GM11168 (cell line): ENCODE measurements around the gene C7orf57.
"Not testable (repeated sequence)": the region's sequence is repeated elsewhere in the genome, so short reads cannot be mapped to it uniquely, and the experiment has no call there.

Experiments used
- in situ Hi-C: fragments of 300-500 bp; cut with MboI; formaldehyde crosslinking; loops from one replicate; pipeline ENCODE4 v1.12.0; 2022; ENCODE audit warnings: low sequenced_read_pairs; ENCODE audit not compliant: unreplicated experiment

The C7orf57 gene

GRCh38 chr7:48035301-48035966 lies at the start of gene C7orf57:
Gene C7orf57 (plus strand): TSS chr7:48035543. CDS start chr7:48036309, 766 bp downstream.
- in situ Hi-C loops, result no loop called here

DNA sequence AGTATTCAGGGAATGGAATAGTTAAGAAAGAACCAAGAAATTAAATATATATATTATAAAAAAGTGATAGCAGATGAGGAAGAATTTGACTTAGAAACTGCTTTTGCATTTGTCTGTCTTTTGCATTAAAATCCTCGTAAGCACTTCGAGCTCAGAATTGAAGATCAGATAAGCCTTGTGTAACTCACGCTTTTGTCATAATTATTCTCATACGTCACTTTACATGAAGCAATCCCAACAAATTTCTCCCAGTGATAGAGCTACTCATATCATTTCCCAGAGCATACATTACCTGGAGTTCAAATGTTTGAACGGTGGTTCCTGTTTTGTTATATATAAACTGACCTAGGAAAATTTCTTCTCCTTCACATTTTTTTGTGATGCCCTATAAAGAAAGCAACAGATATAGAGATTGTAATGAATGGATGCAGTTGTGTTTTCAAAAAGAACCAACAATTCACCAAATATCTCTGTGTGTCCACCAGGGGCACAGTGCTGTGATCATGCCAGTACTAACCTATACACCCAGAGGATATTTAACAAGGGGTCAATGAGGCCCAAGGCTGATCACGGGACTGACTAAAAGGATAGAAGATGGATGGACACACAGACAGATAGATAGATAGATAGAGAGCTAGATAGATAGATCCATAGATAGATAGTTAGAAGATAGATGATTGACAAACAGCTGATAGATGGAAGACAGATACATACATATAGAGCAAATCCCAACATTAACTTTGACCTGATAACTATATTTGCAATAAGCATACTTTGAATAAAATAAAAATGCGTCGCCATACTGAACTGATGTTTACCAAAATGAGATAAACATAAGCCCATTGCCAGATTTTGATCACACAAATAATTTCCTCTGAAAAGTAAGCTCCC lies 46.6 kb upstream of the C7orf57 start:
- in situ Hi-C loops, result loop anchor here (10.0 kb wide), 1 partner anchor 106 kb away; no protein-coding TSS in a partner anchor

DNA sequence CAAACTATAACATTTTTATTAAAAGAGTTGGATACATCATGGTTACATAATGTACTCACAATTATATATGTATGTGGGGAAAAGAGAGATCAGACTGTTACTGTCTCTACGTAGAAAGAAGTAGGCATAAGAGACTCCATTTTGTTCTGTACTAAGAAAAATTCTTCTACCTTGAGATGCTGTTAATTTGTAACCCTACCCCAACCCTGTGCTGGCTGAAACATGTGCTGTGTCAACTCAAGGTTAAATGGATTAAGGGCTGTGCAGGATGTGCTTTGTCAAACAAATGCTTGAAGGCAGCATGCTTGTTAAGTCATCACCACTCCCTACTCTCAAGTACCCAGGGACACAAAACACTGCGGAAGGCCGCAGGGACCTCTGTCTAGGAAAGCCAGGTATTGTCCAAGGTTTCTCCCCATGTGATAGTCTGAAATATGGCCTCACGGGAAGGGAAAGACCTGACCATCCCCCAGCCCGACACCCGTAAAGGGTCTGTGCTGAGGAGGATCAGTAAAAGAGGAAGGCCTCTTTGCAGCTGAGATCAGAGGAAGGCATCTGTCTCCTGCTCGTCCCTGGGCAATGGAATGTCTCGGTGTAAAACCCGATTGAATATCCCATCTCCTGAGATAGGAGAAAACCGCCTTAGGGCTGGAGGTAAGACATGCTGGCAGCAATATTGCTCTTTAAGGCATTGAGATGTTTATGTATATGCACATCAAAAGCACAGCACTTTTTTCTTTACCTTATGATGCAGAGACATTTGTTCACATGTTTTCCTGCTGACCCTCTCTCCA lies 45.5 kb upstream of the C7orf57 start:
- in situ Hi-C loops, result loop anchor here (10.0 kb wide), 1 partner anchor 105 kb away; no protein-coding TSS in a partner anchor

- in situ Hi-C loops, result no loop called here
These were observed 44.8 kb upstream of the C7orf57 start for GRCh38 chr7:47990592-47990991.

GRCh38 chr7:47991270-47991669 lies 44.1 kb upstream of the C7orf57 start:
- in situ Hi-C loops, result no loop called here

- in situ Hi-C loops, result no loop called here
These were observed 43.5 kb upstream of the C7orf57 start for GRCh38 chr7:47991741-47992311.

DNA sequence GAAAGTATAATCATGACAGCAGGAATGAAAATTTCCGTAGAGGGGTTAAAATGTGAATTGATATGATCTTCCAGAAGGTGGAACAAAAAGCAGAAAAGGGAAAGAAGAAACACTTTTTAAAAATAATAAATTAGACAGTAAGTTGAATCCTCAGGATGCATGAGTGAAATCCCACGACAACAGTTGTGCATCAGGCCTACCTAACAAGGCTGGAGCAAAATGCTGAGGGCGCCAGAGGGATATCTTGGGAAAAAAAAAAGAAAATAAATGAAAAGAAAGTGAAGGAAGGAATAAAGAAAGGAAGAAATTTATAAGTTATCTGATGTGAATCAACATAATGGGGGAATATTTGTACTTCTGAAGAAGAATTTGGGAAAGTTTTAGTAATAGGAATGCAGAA lies 42.9 kb upstream of the C7orf57 start:
- in situ Hi-C loops, result no loop called here

DNA sequence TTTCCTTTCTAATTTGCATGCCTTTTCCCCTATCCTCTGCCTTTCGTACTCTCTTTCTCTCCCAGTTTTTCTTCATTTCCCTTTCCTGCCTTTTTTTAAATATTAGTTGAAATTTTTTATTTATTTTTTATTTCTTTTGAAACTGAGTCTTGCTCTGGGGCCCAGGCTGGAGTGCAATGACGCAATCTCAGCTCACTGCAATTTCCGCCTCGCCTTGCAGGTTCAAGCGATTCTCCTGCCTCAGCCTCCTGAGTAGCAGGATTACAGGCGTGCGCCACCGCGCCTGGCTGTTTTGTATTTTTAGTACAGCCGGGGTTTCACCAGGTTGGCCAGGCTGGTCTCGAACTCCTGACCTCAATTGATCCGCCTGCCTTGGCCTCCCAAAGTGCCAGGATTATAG lies 35.9 kb upstream of the C7orf57 start:
- in situ Hi-C loops, result no loop called here

- in situ Hi-C loops, result not testable (repeated sequence)
These were observed 35.2 kb upstream of the C7orf57 start for GRCh38 chr7:48000164-48000563.

DNA sequence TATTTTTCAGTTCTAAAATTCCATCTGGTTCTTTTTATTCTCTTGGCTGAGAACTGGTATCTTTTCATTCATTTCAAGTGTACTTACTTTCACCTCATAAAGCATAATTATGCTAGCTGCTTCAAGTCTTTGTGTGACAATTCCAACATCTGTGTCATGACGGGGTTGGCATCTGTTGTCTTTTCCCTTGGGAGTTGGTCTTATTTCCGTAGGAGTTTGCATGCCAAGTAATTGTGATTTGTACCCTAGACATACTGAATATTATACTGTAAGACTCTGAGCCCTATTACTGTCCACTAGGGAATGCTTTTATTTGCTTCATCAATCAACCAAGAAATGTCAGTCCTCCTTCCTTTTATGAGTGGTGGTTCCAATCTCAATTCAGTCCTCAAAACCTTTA lies 31.3 kb upstream of the C7orf57 start:
- in situ Hi-C loops, result no loop called here

GRCh38 chr7:48004638-48005037 lies 30.7 kb upstream of the C7orf57 start:
- in situ Hi-C loops, result no loop called here

GRCh38 chr7:48006866-48007265 lies 28.5 kb upstream of the C7orf57 start:
- in situ Hi-C loops, result no loop called here

DNA sequence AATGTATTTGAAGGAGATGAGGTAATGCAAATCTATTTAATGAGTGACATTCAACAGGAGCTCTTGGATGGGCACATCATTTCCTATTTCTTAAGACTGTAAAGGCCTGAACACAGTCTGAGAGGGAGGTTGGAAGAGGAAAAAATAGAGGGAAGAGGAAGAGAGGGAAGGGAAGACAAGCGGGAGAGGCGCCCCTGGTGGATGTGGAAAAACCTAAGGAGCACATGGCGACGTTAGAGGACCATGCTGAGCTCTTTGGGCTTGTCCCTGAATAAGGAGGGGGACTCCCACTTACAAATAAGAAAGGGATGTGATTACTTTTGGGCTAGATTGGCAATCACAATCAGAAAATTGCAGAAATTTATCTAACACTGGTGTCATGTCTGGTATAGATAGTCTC lies 26.1 kb upstream of the C7orf57 start:
- in situ Hi-C loops, result no loop called here

DNA sequence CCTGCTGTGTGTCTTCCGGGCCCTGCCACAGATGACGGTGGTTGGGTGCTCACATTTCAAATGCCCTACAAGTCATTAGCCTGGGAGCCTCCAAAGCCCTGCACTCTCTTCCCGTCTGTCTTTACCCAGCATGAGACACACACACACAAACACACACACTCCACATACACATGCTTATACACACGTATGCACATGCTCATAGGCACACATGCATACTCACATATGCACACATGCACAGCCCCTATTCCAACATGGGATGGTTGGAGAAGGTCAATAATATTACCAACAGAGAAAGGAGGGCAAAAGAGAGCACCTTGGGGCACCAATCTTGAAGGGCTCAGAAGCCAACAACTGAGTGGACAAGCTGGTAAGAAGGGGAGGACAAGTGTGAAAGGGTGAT lies 25.4 kb upstream of the C7orf57 start:
- in situ Hi-C loops, result no loop called here

DNA sequence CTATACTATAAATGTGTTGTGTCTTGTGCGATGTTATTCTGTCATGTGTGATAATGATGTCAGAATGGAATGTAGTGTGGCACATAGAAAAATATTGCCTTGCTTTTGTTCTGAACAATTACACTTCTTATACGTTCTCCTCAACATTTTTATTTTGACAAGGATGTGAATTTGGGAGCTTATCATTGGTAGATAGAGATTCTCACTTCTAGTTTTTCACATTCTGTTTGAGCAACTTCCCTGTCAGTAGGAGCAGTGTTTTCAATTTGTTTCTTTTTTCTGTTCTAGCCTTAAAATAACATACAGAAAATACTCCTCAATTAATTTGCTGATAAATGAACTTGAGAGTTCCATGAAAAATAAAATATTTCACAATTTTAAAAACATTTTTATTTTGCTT lies 24.0 kb upstream of the C7orf57 start:
- in situ Hi-C loops, result no loop called here

GRCh38 chr7:48011951-48012350 lies 23.4 kb upstream of the C7orf57 start:
- in situ Hi-C loops, result no loop called here

GRCh38 chr7:48016641-48017040 lies 18.7 kb upstream of the C7orf57 start:
- in situ Hi-C loops, result no loop called here

GRCh38 chr7:48017674-48018073 lies 17.7 kb upstream of the C7orf57 start:
- in situ Hi-C loops, result no loop called here

DNA sequence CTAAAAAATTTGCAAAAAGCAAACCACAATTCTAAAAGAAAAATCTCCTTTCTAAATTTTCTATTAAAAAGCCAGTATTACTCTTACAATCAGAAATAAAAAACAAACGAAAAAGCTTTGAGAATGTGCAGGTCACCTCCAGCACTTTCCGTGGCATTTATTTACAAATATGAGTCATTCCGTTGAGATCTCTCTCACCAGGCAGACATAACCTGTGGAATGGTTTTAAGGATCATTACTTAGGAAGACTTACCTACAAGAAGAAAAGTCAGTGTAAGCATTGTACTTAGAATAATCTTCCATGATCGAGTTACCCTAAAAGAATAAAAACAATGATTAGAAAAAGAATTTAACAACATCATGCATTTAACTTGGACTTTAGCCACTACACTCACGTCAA lies 9.7 kb upstream of the C7orf57 start:
- in situ Hi-C loops, result no loop called here

DNA sequence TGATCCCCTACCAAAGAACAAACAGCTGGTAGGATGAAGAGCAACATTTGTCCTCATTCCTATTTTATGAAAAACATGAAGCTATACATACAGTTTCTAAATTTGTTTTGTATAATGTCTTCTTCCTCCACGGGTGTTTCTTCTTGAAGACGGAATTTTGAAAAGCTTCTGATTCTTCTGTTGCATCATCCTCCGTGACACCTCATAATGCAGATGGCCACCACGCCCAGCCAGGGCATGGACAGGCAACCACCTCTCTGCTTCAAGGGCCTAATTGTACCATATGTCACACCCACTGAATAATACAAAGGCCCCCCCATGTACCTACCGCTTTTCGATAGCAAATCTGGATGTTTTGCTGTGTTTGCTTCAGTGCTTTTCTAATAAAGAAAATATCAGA lies 6.4 kb upstream of the C7orf57 start, which contains the start of gene SUN3:
SUN3 (minus strand) TSS at position 170 of the 400 bp plus-strand sequence; CDS start at position 1, 169 bp downstream.
- in situ Hi-C loops, result no loop called here
